RCC 7860 (cell line): ENCODE data around the gene KRTAP10-11.

Experiments
- DNase-seq: peaks from one replicate; pipeline ENCODE4 v3.0.0-alpha.2; 2015; ENCODE audit warnings: low spot score
- FAIRE-seq: peaks from 2 replicates; lab custom pipeline; 2012; peaks lifted over from hg19 to GRCh38; lab: Jason Lieb, UNC

KRTAP10-11 gene

GRCh38 chr21:44691686-44692085 lies 45.5 kb downstream of the KRTAP10-11 start:
- no peak for FAIRE-seq
- no peak for DNase-seq

GRCh38 chr21:44692798-44693512 lies 46.7 kb downstream of the KRTAP10-11 start:
- no peak for DNase-seq
- FAIRE-seq = no peak

- DNase-seq = no peak
- no peak for FAIRE-seq
These were observed 48.6 kb downstream of the KRTAP10-11 start for GRCh38 chr21:44694776-44695175.

- DNase-seq = no peak
- FAIRE-seq = no peak
These were observed 49.0 kb downstream of the KRTAP10-11 start for GRCh38 chr21:44695184-44695583.

DNA sequence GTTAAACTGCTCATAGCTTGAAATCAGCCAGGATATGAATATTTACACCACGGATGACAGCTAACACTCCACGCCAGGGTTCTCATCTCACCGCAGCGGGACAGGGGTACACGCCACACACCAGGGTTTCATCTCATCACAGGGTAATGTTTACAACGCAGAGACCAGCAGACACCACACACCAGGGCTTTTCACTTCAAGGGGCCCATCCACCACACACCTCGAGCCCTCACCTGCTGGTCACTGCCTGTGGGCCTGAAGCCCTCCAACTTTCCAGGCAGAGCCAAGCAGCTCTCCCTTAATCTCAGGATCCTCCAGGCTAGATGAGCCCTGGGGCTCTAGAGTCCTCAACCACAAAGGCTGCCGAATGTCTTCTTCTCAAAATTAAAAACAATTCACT lies 49.4 kb downstream of the KRTAP10-11 start:
- DNase-seq = no peak
- FAIRE-seq = no peak

DNA sequence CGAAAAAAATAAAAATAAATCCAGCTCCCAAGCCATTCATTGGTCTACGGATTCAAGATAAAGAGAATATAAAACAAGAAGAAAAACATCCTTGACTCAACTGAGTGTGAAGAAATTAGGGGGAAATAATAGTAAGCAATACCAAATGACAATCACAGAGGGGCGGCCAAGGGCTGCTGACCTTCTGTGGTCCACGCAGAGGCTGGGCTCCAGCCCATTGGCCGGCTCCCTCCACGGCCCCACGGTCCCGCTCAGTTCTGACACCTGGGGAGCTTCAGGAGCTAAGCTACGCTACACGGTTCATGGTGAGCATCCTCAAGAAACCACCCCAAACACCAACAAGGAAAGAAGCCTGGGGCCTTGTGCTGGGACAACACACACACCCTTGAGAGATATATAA lies 50.4 kb downstream of the KRTAP10-11 start:
- FAIRE-seq (no peak), DNase-seq (no peak)
